ENCODE data around the gene MAP7D3. TPM values are rescaled to one million over a fixed set of nuclear protein-coding genes. Genes with fewer than 3 reads are reported as not detected.
A peak's percentile ranks its signal among the peaks of the same experiment; 100 is the strongest.
"Not testable (repeated sequence)": the region's sequence is repeated elsewhere in the genome, so short reads cannot be mapped to it uniquely, and the experiment has no call there.

Gene MAP7D3
- polyA plus RNA-seq, 3 donors from 2014 or later: 0.12 to 4.2 (median 2.7) TPM

- Mint-ChIP-seq H3K27ac (no peak overlapping the region), H3K4me3 (no peak overlapping the region), H3K9me3 (no peaks in the 10 kb centered on the region), H3K4me1 (no peaks in the 10 kb centered on the region), H3K27me3 (ENCODE audit: low read depth in 3 of 3) (peaks cover 0 to 6% (median 2%) of the 10 kb centered on the region in 3 donors), H3K36me3 (no peaks in the 10 kb centered on the region)
- no peak for DNase-seq
Measured at GRCh38 chrX:136266828-136267227, 15.6 kb upstream of the MAP7D3 start.

GRCh38 chrX:136262812-136263315 lies 11.7 kb upstream of the MAP7D3 start:
- peaks cover 10 to 12% of the 10 kb centered on the region in 2 donors for H3K4me1 Mint-ChIP-seq
- no peaks in the 10 kb centered on the region for H3K9me3 Mint-ChIP-seq
- H3K36me3 Mint-ChIP-seq: no peaks in the 10 kb centered on the region
- H3K27me3 Mint-ChIP-seq (ENCODE audit: low read depth in 3 of 3): peaks cover 0 to 5% (median 2%) of the 10 kb centered on the region in 3 donors
- no peak for DNase-seq
- H3K4me3 Mint-ChIP-seq: no peak overlapping the region
- no peak overlapping the region for H3K27ac Mint-ChIP-seq

DNA sequence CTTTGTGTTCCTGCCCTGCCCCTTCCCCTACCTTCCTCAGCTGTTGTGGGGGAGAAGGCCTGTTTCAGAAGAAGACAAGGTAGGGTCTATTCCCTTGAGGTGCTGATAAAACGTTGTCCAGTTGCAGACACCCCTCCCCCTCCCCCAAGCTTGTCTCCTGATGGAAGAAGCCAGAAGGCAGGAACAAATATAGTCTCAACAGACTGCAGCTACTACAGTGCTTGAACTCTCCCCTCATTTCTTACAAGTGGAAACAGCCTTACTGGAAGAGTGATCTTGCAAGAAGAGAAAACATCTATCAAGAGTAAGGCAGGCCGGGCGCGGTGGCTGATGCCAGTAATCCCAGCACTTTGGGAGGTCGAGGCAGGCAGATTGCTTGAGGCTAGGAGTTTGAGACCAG lies 11.0 kb upstream of the MAP7D3 start:
- no peak for DNase-seq
- Mint-ChIP-seq H3K4me1 (peaks cover 10 to 12% of the 10 kb centered on the region in 2 donors), H3K27ac (no peak overlapping the region), H3K36me3 (no peaks in the 10 kb centered on the region), H3K27me3 (ENCODE audit: low read depth in 3 of 3) (peaks cover 0 to 3% (median 2%) of the 10 kb centered on the region in 3 donors), H3K4me3 (no peak overlapping the region), H3K9me3 (no peaks in the 10 kb centered on the region)

- H3K4me3 Mint-ChIP-seq: no peak overlapping the region
- no peak overlapping the region for H3K27ac Mint-ChIP-seq
- H3K36me3 Mint-ChIP-seq: no peaks in the 10 kb centered on the region
- H3K9me3 Mint-ChIP-seq: no peaks in the 10 kb centered on the region
- H3K4me1 Mint-ChIP-seq: peaks cover 10 to 12% of the 10 kb centered on the region in 2 donors
- peaks cover 0 to 3% (median 2%) of the 10 kb centered on the region in 3 donors for H3K27me3 Mint-ChIP-seq (ENCODE audit: low read depth in 3 of 3)
- no peak for DNase-seq
Measured at GRCh38 chrX:136261321-136261720, 10.1 kb upstream of the MAP7D3 start.

DNA sequence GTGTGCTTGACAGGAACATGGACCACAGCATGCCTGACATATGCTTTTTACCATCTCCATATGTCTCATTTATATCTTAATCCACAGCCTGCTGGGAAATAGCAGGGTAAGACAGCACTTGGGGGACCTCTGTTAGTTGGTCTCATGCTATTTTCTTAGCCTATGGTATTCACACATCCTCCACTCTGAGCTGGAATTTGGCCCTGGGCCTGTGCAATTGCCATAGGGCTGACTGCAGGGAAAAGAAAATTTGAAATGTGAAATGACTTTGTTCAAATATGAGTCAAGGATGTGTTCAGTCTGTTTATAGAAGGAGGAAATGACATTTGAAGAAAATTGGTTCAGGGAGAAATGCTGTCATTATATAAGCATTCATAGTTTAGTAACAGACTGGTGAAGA lies 9.6 kb upstream of the MAP7D3 start:
- no peaks in the 10 kb centered on the region for H3K9me3 Mint-ChIP-seq
- peaks cover 0 to 3% (median 2%) of the 10 kb centered on the region in 3 donors for H3K27me3 Mint-ChIP-seq (ENCODE audit: low read depth in 3 of 3)
- no peak overlapping the region for H3K27ac Mint-ChIP-seq
- no peak for DNase-seq
- no peak overlapping the region for H3K4me3 Mint-ChIP-seq
- peaks cover 10 to 12% of the 10 kb centered on the region in 2 donors for H3K4me1 Mint-ChIP-seq
- H3K36me3 Mint-ChIP-seq: no peaks in the 10 kb centered on the region

- Mint-ChIP-seq H3K36me3 (no peaks in the 10 kb centered on the region), H3K4me3 (peak overlapping the region in 1 of 5 donors; percentile 50), H3K4me1 (peaks cover 10 to 12% of the 10 kb centered on the region in 2 donors)
Measured at GRCh38 chrX:136259543-136259942, 8.3 kb upstream of the MAP7D3 start.

GRCh38 chrX:136258951-136259350 lies 7.8 kb upstream of the MAP7D3 start:
- DNase-seq: no peak
- Mint-ChIP-seq H3K4me1 (peaks cover 10 to 12% of the 10 kb centered on the region in 2 donors), H3K36me3 (no peaks in the 10 kb centered on the region), H3K27ac (peak overlapping the region in 1 of 6 donors; percentile 52), H3K4me3 (no peak overlapping the region), H3K9me3 (no peaks in the 10 kb centered on the region), H3K27me3 (ENCODE audit: low read depth in 3 of 3) (peaks cover 0 to 3% (median 0%) of the 10 kb centered on the region in 3 donors)

More at GRCh38 chrX:136259543-136259942, 8.3 kb upstream of the MAP7D3 start:
- Mint-ChIP-seq H3K27ac (peak overlapping the region in 4 of 6 donors; percentile 30 to 70 (median 60)), H3K9me3 (no peaks in the 10 kb centered on the region), H3K27me3 (ENCODE audit: low read depth in 3 of 3) (peaks cover 0 to 3% (median 0%) of the 10 kb centered on the region in 3 donors)
- DNase-seq: peak in 1 of 3 donors; percentile 4

DNA sequence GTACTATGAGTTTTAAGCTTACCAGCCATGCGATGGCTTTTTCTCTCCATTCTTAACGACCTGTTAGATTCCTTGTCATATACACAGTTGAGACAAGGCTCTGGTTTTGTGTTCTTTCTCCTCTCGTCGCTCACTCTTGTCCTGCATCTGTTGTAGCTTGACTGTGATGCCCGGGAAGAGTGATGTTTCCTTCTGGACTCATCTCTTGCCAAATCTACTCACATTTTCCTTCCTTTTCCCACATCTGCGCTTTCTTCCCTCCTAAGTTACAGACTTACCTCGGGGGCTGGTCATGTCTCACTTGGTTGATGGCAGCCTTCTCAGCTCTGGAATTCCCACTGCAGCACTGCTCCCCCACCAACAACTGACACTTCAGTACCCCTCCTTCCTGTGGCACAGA lies 4.8 kb upstream of the MAP7D3 start:
- Mint-ChIP-seq H3K4me1 (peaks cover 10 to 15% of the 10 kb centered on the region in 2 donors), H3K27ac (no peak overlapping the region), H3K27me3 (ENCODE audit: low read depth in 3 of 3) (peaks cover 0 to 3% (median 2%) of the 10 kb centered on the region in 3 donors), H3K9me3 (no peaks in the 10 kb centered on the region), H3K4me3 (no peak overlapping the region), H3K36me3 (no peaks in the 10 kb centered on the region)
- no peak for DNase-seq

- Mint-ChIP-seq H3K4me3 (no peak overlapping the region), H3K4me1 (peaks cover 10 to 15% of the 10 kb centered on the region in 2 donors), H3K27me3 (ENCODE audit: low read depth in 3 of 3) (peaks cover 0 to 3% (median 2%) of the 10 kb centered on the region in 3 donors), H3K36me3 (no peaks in the 10 kb centered on the region), H3K9me3 (no peaks in the 10 kb centered on the region), H3K27ac (no peak overlapping the region)
- no peak for DNase-seq
Measured at GRCh38 chrX:136255541-136255940, 4.3 kb upstream of the MAP7D3 start.

DNA sequence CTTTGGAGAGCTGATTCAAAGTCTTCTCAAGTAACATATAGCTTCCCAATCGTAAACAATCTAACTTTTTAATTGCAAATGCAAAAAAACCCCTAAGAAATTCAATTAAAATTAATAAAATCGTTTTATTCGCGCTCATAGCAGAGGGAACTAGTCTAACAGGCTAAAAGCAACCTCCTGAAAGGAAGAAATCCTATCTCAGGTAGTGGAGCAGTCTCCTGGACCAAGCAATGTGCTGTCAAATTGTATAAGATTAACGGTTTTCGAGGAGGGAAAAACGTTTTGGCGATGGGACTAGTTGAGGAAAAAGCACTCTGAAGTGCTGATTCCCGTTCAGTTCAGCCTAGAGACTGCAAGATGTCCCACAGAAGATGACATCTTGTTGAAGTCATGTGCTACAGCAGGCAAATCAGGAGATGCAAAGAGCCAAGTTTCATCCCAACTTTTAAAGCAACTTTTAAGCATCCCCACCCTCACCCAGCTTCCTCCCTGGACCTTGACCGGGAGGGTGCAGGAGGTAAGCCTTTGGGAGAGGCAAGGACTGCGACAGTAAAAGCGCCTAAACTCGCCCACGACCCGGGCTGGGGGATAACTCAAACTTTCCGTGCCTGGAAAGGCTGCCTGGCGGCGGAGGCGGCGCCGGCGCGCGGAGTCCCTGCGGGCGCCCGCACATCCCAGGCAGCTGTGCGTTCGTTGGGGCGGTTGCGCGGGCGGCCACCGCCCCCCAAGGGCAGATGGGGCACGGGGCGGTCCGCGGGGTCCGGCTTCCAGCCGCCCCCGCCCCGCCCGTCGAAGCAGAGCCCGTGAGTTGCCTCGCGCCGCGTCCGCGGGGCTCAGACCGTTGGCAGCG lies 784 bp downstream of the MAP7D3 start:
- H3K9me3 Mint-ChIP-seq: no peaks in the 10 kb centered on the region
- H3K27me3 Mint-ChIP-seq (ENCODE audit: low read depth in 3 of 3): peaks cover 0 to 7% (median 2%) of the 10 kb centered on the region in 3 donors
- H3K27ac Mint-ChIP-seq: peak overlapping the region in 1 of 6 donors; percentile 78
- H3K4me3 Mint-ChIP-seq: peak overlapping the region; percentile 68 to 80 (median 77)
- DNase-seq: no peak
- H3K36me3 Mint-ChIP-seq: no peaks in the 10 kb centered on the region
- H3K4me1 Mint-ChIP-seq: peaks cover 0 to 2% of the 10 kb centered on the region in 2 donors

- DNase-seq: no peak
- Mint-ChIP-seq H3K9me3 (no peaks in the 10 kb centered on the region), H3K27me3 (ENCODE audit: low read depth in 3 of 3) (peaks cover 0 to 17% (median 2%) of the 10 kb centered on the region in 3 donors), H3K27ac (no peak overlapping the region), H3K36me3 (peaks cover 10 to 15% (median 13%) of the 10 kb centered on the region in 3 donors), H3K4me3 (no peak overlapping the region), H3K4me1 (no peaks in the 10 kb centered on the region)
Measured at GRCh38 chrX:136246201-136246600, 5.0 kb downstream of the MAP7D3 start.

- H3K9me3 Mint-ChIP-seq; H3K27ac Mint-ChIP-seq; H3K4me3 Mint-ChIP-seq; H3K27me3 Mint-ChIP-seq (ENCODE audit: low read depth in 3 of 3); DNase-seq; H3K4me1 Mint-ChIP-seq: not testable (repeated sequence)
- H3K36me3 Mint-ChIP-seq: peaks cover 10 to 12% (median 11%) of the 10 kb centered on the region in 3 donors
Measured at GRCh38 chrX:136237849-136238248, 13.4 kb downstream of the MAP7D3 start.

DNA sequence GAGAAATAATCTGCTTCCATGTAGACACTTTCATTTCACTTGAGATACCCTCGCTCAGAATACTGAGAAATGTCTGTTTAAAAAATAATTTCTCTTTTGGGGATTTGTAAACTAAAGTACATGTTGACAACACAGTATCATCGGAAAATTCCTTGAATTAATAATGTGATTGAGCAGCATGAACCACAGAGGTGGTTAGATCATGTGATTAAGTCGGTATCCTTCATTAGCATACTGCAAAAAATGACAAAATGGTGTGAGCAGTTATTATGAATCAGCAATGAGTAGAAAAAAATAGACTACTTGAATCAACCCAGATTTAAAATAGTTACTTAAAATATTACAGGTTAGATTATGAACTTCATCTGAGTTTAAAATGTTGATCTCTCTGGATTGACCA lies 14.1 kb downstream of the MAP7D3 start:
- Mint-ChIP-seq H3K4me3 (no peak overlapping the region), H3K9me3 (no peaks in the 10 kb centered on the region), H3K36me3 (peaks cover 4 to 7% (median 5%) of the 10 kb centered on the region in 3 donors), H3K27me3 (ENCODE audit: low read depth in 3 of 3) (peaks cover 1 to 3% (median 2%) of the 10 kb centered on the region in 3 donors), H3K27ac (no peak overlapping the region), H3K4me1 (no peaks in the 10 kb centered on the region)
- no peak for DNase-seq

DNA sequence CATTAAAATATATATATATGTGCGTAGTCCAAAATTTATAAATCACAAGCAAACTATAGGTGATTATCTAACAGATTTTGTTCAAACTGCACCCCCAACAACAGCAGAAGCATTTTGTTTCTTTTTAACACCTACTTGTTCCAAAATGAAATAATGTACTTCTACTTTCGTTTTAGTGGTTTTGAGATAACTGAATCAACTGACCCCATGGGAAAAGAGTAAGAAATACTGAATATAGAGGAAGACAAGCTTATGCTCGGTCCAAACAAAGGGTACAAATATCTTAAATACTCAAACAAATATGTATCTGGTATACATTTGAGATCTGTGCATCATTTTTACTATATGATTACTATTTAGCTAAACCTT lies 22.4 kb downstream of the MAP7D3 start:
- Mint-ChIP-seq H3K4me3 (peak overlapping the region in 4 of 5 donors; percentile 5 to 76 (median 31)), H3K36me3 (peaks cover 4 to 14% (median 4%) of the 10 kb centered on the region in 3 donors), H3K4me1 (peaks cover 18 to 22% of the 10 kb centered on the region in 2 donors), H3K27me3 (ENCODE audit: low read depth in 3 of 3) (peaks cover 0 to 2% (median 0%) of the 10 kb centered on the region in 3 donors), H3K9me3 (no peaks in the 10 kb centered on the region), H3K27ac (peak overlapping the region in 5 of 6 donors; percentile 7 to 84 (median 76))
- DNase-seq: no peak
